K562 (cell line): ENCODE data around the gene ASIC1. TPM values are rescaled to one million over a fixed set of nuclear protein-coding genes. Genes with fewer than 3 reads are reported as not detected.

Source experiments
- BMI1 ChIP-seq: fragments of 150-350 bp; IDR thresholded peaks from 2 replicates; pipeline ENCODE4 v1.6.1; 2014; ENCODE audit warnings: low read length
- CREB5 ChIP-seq: fragments of 250-450 bp; sonication (Bioruptor Pico); IDR thresholded peaks from 2 replicates; pipeline ENCODE4 v1.5.0; 2020; ENCODE audit warnings: mild to moderate bottlenecking
- FOXA3 ChIP-seq, 2 experiments: fragments of 450-650 bp in 1 of 2; sonication (generic) in 1 of 2; formaldehyde crosslinking; IDR thresholded peaks in 1 of 2; conservative IDR thresholded peaks in 1 of 2; 2 replicates each; pipeline versions ENCODE4 v1.4.0 to v1.8.0; 2020 to 2022; ENCODE audit warnings: mild to moderate bottlenecking in 2 of 2, missing genetic modification reagents in 1 of 2
- GATAD2B ChIP-seq: fragments of 450-650 bp; IDR thresholded peaks from 2 replicates; pipeline ENCODE4 v1.6.1; 2017; ENCODE audit warnings: mild to moderate bottlenecking, borderline replicate concordance
- HLTF ChIP-seq: fragments of 450-650 bp; IDR thresholded peaks from 2 replicates; pipeline ENCODE4 v1.6.1; 2016
- NBN ChIP-seq: fragments of 450-650 bp; IDR thresholded peaks from 2 replicates; pipeline ENCODE4 v1.6.1; 2016; ENCODE audit warnings: low read depth, mild to moderate bottlenecking
- RAD21 ChIP-seq, 2 experiments: fragments of 250-450 bp in 1 of 2; fragments of 450-650 bp in 1 of 2; sonication (Bioruptor Pico) in 1 of 2; formaldehyde crosslinking in 1 of 2; IDR thresholded peaks in 1 of 2; conservative IDR thresholded peaks in 1 of 2; 2 replicates each; pipeline versions ENCODE4 v1.4.0 to v1.8.0; 2020 to 2022; ENCODE audit warnings: mild to moderate bottlenecking in 2 of 2, moderate library complexity in 1 of 2
- SIX5 ChIP-seq, 2 experiments: IDR thresholded peaks; 2 replicates each; pipeline ENCODE4 v1.6.1; 2011; ENCODE audit warnings: low read length in 2 of 2, borderline replicate concordance in 1 of 2, low read depth in 1 of 2, mild to moderate bottlenecking in 1 of 2, moderate library complexity in 1 of 2; ENCODE audit not compliant: insufficient read depth in 1 of 2
- TCFL5 ChIP-seq: fragments of 250-450 bp; sonication (Bioruptor Pico); conservative IDR thresholded peaks from 2 replicates; pipeline ENCODE4 v1.6.1; 2021; ENCODE audit warnings: mild to moderate bottlenecking, moderate library complexity, matching md5 sums
- USF2 ChIP-seq: sonication (generic); formaldehyde crosslinking; IDR thresholded peaks from 2 replicates; pipeline ENCODE4 v1.5.0; 2020; ENCODE audit warnings: missing genetic modification reagents
- XRCC4 ChIP-seq: IDR thresholded peaks from one replicate; pipeline ENCODE4 v1.6.1; 2011; ENCODE audit not compliant: insufficient read depth, insufficient read length; ENCODE audit errors: extremely low read depth
- ZNF12 ChIP-seq: sonication (generic); formaldehyde crosslinking; IDR thresholded peaks from 2 replicates; pipeline ENCODE4 v1.4.0; 2020; ENCODE audit warnings: mild to moderate bottlenecking, missing genetic modification reagents
- ZNF316 ChIP-seq: fragments of 450-650 bp; IDR thresholded peaks from 2 replicates; pipeline ENCODE4 v1.6.1; 2016
- polyA plus RNA-seq, 8 experiments: library from polyadenylated mRNA; depleted of rRNA in 4 of 8; stranded (reverse) in 5 of 8; unstranded in 3 of 8; fragments of >200 nt; fragmentation: Nextera tagmentation in 2 of 8; fragmentation: Illumina TruSeq in 1 of 8; extraction: Ambion mirVana in 2 of 8; extraction: Trizol in 1 of 8; gene quantifications; 2 replicates each; pipeline versions ENCODE4 v1.2.1 to v1.2.3, GENCODE V29; 2011 to 2014; ENCODE audit warnings: inconsistent platforms in 1 of 8, missing spikeins in 1 of 8
- total RNA-seq, 7 experiments: library from RNA; depleted of rRNA in 6 of 7; stranded (reverse); fragments of >200 nt in 6 of 7; fragmentation: Illumina TruSeq in 2 of 7; extraction: Trizol in 2 of 7; gene quantifications; 2 replicates each; pipeline versions ENCODE4 v1.2.1 to v1.2.3, GENCODE V29; 2011 to 2021; ENCODE audit warnings: low replicate concordance in 1 of 7
- TF ChIP-seq, protein P1 (sequence below): fragments of 450-650 bp; conservative IDR thresholded peaks from 2 replicates; pipeline ENCODE4 v1.6.1; 2016; ENCODE audit warnings: missing genetic modification characterization, low read depth, mild to moderate bottlenecking, control low read depth, missing compliant biosample characterization
- TF ChIP-seq, protein P2 (sequence below), 2 experiments: fragments of 450-650 bp; formaldehyde crosslinking in 1 of 2; IDR thresholded peaks; 2 replicates each; pipeline versions ENCODE4 v1.4.0 to v1.6.1; 2014 to 2020; ENCODE audit warnings: mild to moderate bottlenecking in 2 of 2, borderline replicate concordance in 1 of 2, low read depth in 1 of 2

Gene ASIC1
- total and polyA plus RNA-seq, 9 of the 15 experiments (the other 6 are each of a cell fraction or from before 2014, with no cell fraction given) = 0.01 to 1.7 (median 0.45) TPM

GRCh38 chr12:50039151-50039835, 18.1 kb upstream of the ASIC1 start (continued):
- TF ChIP-seq, protein P1, sequence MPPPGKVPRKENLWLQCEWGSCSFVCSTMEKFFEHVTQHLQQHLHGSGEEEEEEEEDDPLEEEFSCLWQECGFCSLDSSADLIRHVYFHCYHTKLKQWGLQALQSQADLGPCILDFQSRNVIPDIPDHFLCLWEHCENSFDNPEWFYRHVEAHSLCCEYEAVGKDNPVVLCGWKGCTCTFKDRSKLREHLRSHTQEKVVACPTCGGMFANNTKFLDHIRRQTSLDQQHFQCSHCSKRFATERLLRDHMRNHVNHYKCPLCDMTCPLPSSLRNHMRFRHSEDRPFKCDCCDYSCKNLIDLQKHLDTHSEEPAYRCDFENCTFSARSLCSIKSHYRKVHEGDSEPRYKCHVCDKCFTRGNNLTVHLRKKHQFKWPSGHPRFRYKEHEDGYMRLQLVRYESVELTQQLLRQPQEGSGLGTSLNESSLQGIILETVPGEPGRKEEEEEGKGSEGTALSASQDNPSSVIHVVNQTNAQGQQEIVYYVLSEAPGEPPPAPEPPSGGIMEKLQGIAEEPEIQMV (tag) = no peak
- no peak for TF ChIP-seq ZNF12 (CRISPR knock-in tag)
- TF ChIP-seq TCFL5 (CRISPR knock-in tag) = no peak
- TF ChIP-seq SIX5 (IDR thresholded peaks at IDR 0.05; ENCODE audit: borderline replicate concordance in 1 of 2, insufficient read depth in 1 of 2, low read depth in 1 of 2, low read length in 2 of 2) = no peak
- no peak for TF ChIP-seq GATAD2B
- no peak for TF ChIP-seq HLTF
- no peak for TF ChIP-seq BMI1
- no peak for TF ChIP-seq CREB5 (CRISPR knock-in tag)
- TF ChIP-seq FOXA3 (CRISPR knock-in tag; conservative IDR thresholded peaks at IDR 0.05 in 1 of 2, IDR thresholded peaks at IDR 0.05 in 1 of 2) = no peak
- TF ChIP-seq ZNF316 = no peak
- TF ChIP-seq RAD21 (CRISPR knock-in tag; conservative IDR thresholded peaks at IDR 0.05 in 1 of 2, IDR thresholded peaks at IDR 0.05 in 1 of 2) = peak; percentile 97 to 99
- no peak; the same call in 1 of the 2 replicates for TF ChIP-seq NBN
- TF ChIP-seq, protein P2, sequence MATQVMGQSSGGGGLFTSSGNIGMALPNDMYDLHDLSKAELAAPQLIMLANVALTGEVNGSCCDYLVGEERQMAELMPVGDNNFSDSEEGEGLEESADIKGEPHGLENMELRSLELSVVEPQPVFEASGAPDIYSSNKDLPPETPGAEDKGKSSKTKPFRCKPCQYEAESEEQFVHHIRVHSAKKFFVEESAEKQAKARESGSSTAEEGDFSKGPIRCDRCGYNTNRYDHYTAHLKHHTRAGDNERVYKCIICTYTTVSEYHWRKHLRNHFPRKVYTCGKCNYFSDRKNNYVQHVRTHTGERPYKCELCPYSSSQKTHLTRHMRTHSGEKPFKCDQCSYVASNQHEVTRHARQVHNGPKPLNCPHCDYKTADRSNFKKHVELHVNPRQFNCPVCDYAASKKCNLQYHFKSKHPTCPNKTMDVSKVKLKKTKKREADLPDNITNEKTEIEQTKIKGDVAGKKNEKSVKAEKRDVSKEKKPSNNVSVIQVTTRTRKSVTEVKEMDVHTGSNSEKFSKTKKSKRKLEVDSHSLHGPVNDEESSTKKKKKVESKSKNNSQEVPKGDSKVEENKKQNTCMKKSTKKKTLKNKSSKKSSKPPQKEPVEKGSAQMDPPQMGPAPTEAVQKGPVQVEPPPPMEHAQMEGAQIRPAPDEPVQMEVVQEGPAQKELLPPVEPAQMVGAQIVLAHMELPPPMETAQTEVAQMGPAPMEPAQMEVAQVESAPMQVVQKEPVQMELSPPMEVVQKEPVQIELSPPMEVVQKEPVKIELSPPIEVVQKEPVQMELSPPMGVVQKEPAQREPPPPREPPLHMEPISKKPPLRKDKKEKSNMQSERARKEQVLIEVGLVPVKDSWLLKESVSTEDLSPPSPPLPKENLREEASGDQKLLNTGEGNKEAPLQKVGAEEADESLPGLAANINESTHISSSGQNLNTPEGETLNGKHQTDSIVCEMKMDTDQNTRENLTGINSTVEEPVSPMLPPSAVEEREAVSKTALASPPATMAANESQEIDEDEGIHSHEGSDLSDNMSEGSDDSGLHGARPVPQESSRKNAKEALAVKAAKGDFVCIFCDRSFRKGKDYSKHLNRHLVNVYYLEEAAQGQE (IDR thresholded peaks at IDR 0.05; ENCODE audit: borderline replicate concordance) = peak; percentile 95
- TF ChIP-seq, protein P2 (CRISPR knock-in tag; IDR thresholded peaks at IDR 0.05; ENCODE audit: low read depth) = no peak
- TF ChIP-seq XRCC4 = no peak
- no peak for TF ChIP-seq USF2
